KG1 (cell line): Measurements from ENCODE around the gene TRERF1.

Experiments used
- DNase-seq: peaks from one replicate; lab custom pipeline; 2025; lab: John Stamatoyannopoulos, UW

The TRERF1 gene

GRCh38 chr6:42249279-42249678, 202.4 kb downstream of the TRERF1 start:
- no peak for DNase-seq

DNA sequence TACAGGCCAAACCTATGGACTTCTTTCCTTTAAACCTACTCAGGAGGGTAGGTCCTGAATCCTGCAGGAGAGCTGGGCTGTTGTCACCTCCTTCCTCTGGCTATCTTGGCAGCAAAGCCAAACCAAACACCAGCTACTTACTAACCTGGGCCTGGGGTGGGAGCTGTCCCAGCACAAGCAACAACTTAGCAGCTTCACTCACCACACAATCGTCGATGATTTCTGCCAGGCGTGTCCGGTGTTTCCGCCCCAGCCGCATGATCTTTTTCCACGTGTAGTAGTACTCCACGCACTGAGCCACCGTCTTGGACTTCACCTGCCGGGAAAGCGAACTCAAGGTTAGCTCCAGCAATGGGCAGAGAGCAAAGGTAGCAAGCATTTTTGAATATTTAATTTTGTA, 208.7 kb downstream of the TRERF1 start:
- DNase-seq = no peak

- DNase-seq = no peak
Observed at GRCh38 chr6:42241915-42242314, 209.8 kb downstream of the TRERF1 start.

- no peak for DNase-seq
Observed at GRCh38 chr6:42239736-42240375, 211.9 kb downstream of the TRERF1 start.

- no peak for DNase-seq
Observed at GRCh38 chr6:42239333-42239732, 212.4 kb downstream of the TRERF1 start.

GRCh38 chr6:42237857-42238256, 213.9 kb downstream of the TRERF1 start:
- DNase-seq = no peak

DNA sequence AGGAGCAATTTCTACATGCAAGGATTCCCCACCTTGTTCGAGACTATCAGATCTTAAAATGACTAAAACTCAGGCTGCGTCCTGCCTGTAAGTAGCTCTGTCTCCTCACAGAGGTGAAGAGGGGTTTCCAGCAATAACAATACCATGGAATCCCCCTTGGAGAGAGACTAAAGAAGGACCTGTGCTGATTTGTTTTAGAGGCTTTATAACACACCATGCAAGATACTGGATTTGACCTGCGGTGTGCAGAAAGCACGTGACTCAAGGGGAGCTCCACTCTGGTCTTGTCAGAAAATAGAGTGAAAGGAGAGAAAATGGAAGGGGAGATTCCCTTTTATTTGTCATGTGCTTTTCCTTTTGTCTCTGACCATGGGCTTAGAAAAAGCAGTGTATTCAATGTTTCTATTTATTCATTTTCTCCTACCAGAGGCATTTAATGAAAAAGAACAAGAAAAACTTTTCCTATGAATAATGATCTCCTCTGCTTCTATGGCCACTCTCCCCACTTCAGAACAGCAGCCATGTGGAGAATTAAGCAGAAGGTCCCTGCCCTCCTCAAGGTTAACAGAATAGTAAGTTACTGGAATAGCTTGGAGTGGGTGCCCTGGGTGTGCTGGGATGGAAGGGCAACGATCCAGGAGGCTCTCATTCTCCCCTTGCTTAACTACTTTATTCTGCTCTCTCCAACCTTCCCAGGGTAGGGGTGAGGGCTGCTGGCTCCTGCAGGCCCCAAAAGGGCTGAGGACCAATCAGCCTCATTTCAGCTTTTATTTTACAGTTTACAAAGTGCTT, 214.8 kb downstream of the TRERF1 start:
- no peak for DNase-seq

- DNase-seq = no peak
Observed at GRCh38 chr6:42236030-42236429, 215.7 kb downstream of the TRERF1 start.

GRCh38 chr6:42232035-42232434, 219.7 kb downstream of the TRERF1 start:
- DNase-seq = no peak

- DNase-seq = no peak
Observed at GRCh38 chr6:42230345-42231321, 221.1 kb downstream of the TRERF1 start.

DNA sequence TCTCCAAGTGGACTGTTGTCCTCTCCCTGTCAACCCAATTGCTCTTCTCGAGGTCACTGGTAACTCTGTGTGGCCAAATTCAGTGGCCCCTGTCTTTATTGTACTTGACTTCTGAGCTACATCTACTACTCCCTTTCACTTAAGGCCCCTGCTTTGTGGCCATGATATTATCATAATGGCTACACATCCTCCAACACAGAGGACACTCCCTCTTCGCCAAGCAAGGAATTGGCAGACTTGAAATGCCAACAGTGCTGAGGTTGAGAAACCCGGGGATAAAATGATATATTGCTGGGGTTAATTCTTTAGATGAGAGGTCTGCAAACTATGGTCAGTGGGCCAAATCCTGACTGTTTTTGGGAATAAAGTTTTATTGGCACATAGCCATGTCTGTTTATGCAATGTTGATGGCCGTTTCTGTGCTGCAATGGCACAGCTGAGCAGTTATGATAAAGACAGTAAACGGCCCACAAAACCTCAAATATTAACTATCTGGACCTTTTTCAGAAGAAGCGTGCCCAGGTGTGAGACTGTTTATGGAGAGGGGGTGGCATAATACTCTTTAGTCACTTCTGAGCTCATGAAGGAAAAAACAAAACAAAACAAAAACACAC, 222.1 kb downstream of the TRERF1 start:
- DNase-seq = no peak

DNA sequence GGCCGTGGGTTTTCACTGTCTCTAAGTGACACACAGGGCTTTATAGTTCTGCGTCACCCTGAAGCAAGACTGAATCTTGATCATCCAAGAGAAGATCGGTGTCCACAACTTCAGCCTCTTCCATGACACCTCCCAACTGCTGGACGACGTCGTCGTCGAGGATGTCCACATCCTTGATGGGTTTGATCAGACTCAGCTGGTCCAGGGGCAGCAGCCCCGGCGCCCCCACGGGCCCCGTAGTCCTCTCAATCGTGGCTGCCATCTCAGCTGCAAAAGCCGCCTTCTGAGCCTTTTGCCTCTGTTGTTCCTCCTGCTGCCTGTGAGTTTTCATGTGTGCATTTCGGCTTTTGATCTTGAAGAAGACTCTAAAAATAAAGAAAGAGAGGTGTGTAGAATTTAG, 223.4 kb downstream of the TRERF1 start:
- DNase-seq = no peak

DNA sequence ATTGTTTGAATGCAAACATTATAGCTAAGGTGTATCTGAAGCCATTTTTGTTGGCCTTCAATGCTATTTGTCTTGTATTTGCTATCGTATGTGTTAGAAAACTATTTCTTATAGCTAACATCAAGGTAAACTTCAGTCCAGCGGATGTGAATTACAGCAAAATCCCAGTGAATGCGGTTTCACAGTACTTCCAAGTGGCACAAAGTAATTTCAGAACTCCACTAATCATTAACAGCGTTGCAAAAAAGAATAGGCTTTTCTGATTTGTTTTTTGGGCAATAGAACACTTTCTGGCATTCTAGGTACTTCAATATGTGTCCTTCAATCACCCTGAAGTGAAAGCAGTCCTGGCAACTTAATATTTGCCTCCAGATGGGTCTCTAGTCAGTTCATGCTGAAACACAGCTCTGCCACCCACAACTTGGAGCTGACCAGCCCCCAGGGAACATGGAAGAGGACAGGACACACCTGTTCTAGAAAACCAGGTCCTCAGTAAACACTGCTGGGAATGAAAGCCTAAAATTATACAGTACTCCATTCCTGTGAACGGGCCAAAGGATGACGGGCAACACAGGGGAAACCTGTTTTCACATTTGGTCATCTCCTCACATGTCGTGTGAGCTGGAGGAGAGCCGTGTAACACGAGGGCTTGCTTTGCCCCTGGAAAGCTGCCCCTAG, 224.4 kb downstream of the TRERF1 start:
- no peak for DNase-seq

- DNase-seq = no peak
Observed at GRCh38 chr6:42226645-42227143, 225.0 kb downstream of the TRERF1 start.

- no peak for DNase-seq
Observed at GRCh38 chr6:42226161-42226611, 225.5 kb downstream of the TRERF1 start.

- no peak for DNase-seq
Observed at GRCh38 chr6:42225419-42225818, 226.3 kb downstream of the TRERF1 start.

GRCh38 chr6:42225029-42225339, 226.7 kb downstream of the TRERF1 start:
- DNase-seq = no peak

DNA sequence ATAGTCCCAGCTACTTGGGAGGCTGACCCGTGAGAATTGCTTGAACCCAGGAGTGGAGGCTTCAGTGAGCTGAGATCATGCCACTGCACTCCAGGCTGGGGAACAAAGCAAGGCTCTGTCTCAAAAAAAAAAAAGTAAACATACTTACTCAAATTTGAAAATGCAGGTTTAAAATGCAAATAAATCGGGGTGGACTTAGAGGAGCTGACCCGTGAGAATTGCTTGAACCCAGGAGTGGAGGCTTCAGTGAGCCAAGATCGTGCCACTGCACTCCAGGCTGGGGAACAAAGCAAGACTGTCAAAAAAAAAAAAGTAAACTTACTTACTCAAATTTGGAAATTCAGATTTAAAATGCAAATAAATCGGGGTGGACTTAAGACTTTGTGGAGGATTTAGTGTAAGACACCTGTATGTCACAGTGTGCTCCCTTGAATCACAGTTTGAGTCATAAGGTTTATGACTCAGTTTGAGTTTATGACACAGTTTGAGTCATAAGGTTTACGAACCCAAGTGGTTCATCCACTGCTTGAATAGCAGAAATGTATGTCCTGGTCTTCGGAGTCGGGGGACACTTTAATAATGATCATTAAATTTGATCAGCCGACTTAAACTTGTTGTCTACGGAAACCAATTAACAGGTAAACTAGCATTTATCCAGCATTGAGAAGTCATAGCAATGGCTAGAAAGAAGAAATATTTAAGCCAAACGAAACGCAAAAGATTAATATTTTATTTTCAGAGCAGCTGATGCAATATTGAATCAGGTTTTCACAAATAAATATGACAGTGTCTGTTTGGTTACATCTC, 227.3 kb downstream of the TRERF1 start:
- no peak for DNase-seq

DNA sequence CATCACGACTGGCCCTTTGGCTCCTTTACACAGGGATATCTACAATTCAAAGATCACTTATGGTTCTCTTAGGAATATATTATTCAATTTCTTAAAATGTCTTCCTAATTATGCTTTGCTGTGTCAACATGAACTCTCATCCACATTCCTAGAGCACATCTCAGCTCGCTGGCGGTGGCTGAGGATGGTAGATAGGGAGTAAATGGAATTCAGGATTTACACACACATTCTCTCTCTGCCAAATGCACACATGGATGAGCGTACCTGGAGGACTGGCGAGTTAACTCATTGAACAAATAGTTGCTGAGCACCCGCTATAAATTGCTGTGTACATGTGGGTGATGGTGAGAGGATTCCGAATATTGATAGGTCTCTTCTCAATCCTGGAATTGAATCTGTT, 229.3 kb downstream of the TRERF1 start:
- DNase-seq = no peak

DNA sequence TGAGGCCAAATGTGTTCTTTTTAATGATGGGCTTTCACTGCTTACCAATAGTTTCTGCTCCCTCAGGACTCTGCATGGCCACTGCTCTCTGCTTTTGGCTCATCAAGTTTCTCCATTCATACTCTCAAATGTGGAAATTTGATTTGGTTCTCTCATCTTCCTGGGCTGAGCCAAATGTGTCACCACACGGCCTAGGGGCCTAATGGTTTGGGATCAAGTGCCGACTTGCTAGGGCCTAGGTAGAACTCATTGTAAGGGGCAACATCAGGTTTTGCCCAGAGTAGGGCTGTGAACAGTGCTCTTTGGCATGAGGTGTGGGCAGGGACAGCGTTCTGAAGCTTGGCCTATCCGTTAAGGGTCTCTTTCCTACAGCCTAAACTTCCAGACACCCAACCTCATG, 230.2 kb downstream of the TRERF1 start:
- no peak for DNase-seq

DNA sequence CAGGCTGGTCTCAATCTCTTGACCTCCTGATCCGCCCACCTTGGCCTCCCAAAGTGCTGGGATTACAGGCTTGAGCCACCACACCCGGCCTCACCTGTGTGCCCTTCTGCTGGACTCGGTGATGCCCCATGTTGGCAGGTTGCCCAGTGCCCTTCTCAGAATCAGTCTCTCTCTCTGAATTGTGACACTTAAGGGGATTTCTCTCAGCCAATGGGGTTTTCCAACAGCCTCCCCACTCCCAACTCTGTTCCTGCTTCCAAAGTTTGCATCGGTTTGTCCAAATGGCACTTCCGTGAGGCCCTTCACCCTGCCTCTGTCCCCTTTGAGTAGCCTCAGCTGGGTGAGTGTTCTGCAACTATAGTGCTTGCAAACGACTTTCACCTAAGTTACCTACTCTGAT, 230.9 kb downstream of the TRERF1 start:
- no peak for DNase-seq
